GM21381 (cell line): ENCODE data around the gene VPREB3.

Experiments used
- ATAC-seq: cut with Tn5 transposase; IDR thresholded peaks from one replicate; pipeline ENCODE4 v1.9.1; 2021; ENCODE audit warnings: mild to moderate bottlenecking, moderate library complexity; ENCODE audit not compliant: unreplicated experiment

Gene VPREB3

GRCh38 chr22:23767673-23768548, 13.7 kb upstream of the VPREB3 start, which contains the start of gene CHCHD10:
Gene CHCHD10, minus strand, starts transcription at chr22:23767972. Its CDS starts 98 bp downstream, at chr22:23767874.
- no peak for ATAC-seq

GRCh38 chr22:23767303-23767672, 13.1 kb upstream of the VPREB3 start:
- ATAC-seq, result no peak

GRCh38 chr22:23764899-23765881, 11.0 kb upstream of the VPREB3 start:
- ATAC-seq, result no peak

GRCh38 chr22:23763954-23764353, 9.7 kb upstream of the VPREB3 start:
- ATAC-seq, result no peak

- ATAC-seq, result no peak
Measured at GRCh38 chr22:23763579-23763945, 9.3 kb upstream of the VPREB3 start.

- ATAC-seq, result no peak
Measured at GRCh38 chr22:23762842-23763578, 8.8 kb upstream of the VPREB3 start, which contains the start of gene C22orf15. Gene C22orf15, plus strand, starts transcription at chr22:23762990. Its CDS starts 317 bp downstream, at chr22:23763307.

GRCh38 chr22:23760056-23760455, 5.8 kb upstream of the VPREB3 start:
- no peak for ATAC-seq

GRCh38 chr22:23759566-23759965, 5.3 kb upstream of the VPREB3 start:
- no peak for ATAC-seq

- ATAC-seq, result no peak
Measured at GRCh38 chr22:23756891-23757290, 2.7 kb upstream of the VPREB3 start.

- ATAC-seq, result no peak
Measured at GRCh38 chr22:23755711-23756110, 1.5 kb upstream of the VPREB3 start.

- ATAC-seq, result no peak
Measured at GRCh38 chr22:23754980-23755636, 883 bp upstream of the VPREB3 start.

- ATAC-seq, result no peak
Measured at GRCh38 chr22:23753385-23753784, 840 bp downstream of the VPREB3 start.

- ATAC-seq, result no peak
Measured at GRCh38 chr22:23752750-23753149, 1.5 kb downstream of the VPREB3 start.

- ATAC-seq, result no peak
Measured at GRCh38 chr22:23752090-23752691, 2.0 kb downstream of the VPREB3 start.

GRCh38 chr22:23751441-23751996, 2.7 kb downstream of the VPREB3 start:
- ATAC-seq, result no peak

- peak; percentile 77 for ATAC-seq
Measured at GRCh38 chr22:23750714-23751440, 3.3 kb downstream of the VPREB3 start, which contains the start of gene ZNF70. Gene ZNF70, minus strand, starts transcription at chr22:23751112. Its CDS starts 5,972 bp downstream, at chr22:23745140.

GRCh38 chr22:23750367-23750713, 3.9 kb downstream of the VPREB3 start:
- no peak for ATAC-seq

GRCh38 chr22:23749841-23750301, 4.4 kb downstream of the VPREB3 start:
- ATAC-seq, result no peak

GRCh38 chr22:23745791-23746190, 8.4 kb downstream of the VPREB3 start:
- ATAC-seq, result no peak
